ENCODE measurements around the gene EPN2. TPM values are rescaled to one million over a fixed set of nuclear protein-coding genes. Genes with fewer than 3 reads are reported as not detected.

Gene EPN2
- total RNA-seq, 1 experiment from 2014 or later = 73.1 TPM

DNA sequence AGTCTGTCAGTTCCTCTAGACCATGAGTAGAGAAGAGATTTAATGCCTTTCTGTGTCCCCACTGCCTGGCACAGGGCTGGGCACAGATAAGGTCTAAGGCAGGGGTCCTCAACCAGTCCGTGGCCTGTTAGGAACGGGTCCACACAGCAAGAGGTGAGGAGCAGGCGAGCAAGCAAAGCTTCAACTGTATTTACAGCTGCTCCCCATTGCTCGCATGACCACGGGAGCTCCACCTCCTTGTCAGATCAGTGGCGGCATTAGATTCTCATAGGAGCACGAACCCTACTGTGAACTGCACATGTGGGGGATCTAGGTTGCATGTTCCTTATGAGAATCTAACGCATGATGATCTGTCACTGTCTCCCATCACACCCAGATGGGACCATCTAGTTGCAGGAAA is 123.6 kb downstream of the EPN2 start:
- TF ChIP-seq CEBPB (IDR thresholded peaks at IDR 0.05; ENCODE audit: low read depth) (no peak), TCF7L2 (IDR thresholded peaks at IDR 0.05; ENCODE audit: borderline replicate concordance, extremely low read depth, insufficient read depth, insufficient read length) (no peak), SRF (IDR thresholded peaks at IDR 0.05; ENCODE audit: low read depth) (no peak), ZNF274 (IDR thresholded peaks at IDR 0.05; ENCODE audit: low read depth, low read length) (no peak), SP1 (IDR thresholded peaks at IDR 0.05; ENCODE audit: low read depth) (no peak), JUND (IDR thresholded peaks at IDR 0.05) (no peak), RAD21 (IDR thresholded peaks at IDR 0.05; ENCODE audit: low read depth) (no peak), POLR2AphosphoS5 (IDR thresholded peaks at IDR 0.05; ENCODE audit: low read depth, low read length) (no peak), SIN3A (IDR thresholded peaks at IDR 0.05; ENCODE audit: low read depth) (no peak), EZH2 (IDR thresholded peaks at IDR 0.05) (no peak), ZFX (IDR thresholded peaks at IDR 0.05) (no peak), CBX3 (IDR thresholded peaks at IDR 0.05; ENCODE audit: low read depth) (no peak)
- TF ChIP-seq, protein P1, sequence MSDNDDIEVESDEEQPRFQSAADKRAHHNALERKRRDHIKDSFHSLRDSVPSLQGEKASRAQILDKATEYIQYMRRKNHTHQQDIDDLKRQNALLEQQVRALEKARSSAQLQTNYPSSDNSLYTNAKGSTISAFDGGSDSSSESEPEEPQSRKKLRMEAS (IDR thresholded peaks at IDR 0.05) = no peak
- TF ChIP-seq, protein P2, sequence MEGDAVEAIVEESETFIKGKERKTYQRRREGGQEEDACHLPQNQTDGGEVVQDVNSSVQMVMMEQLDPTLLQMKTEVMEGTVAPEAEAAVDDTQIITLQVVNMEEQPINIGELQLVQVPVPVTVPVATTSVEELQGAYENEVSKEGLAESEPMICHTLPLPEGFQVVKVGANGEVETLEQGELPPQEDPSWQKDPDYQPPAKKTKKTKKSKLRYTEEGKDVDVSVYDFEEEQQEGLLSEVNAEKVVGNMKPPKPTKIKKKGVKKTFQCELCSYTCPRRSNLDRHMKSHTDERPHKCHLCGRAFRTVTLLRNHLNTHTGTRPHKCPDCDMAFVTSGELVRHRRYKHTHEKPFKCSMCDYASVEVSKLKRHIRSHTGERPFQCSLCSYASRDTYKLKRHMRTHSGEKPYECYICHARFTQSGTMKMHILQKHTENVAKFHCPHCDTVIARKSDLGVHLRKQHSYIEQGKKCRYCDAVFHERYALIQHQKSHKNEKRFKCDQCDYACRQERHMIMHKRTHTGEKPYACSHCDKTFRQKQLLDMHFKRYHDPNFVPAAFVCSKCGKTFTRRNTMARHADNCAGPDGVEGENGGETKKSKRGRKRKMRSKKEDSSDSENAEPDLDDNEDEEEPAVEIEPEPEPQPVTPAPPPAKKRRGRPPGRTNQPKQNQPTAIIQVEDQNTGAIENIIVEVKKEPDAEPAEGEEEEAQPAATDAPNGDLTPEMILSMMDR (IDR thresholded peaks at IDR 0.05 in 2 of 3, conservative IDR thresholded peaks at IDR 0.05 in 1 of 3; ENCODE audit: borderline replicate concordance in 1 of 3, insufficient read depth in 1 of 3, low read depth in 2 of 3, low read length in 2 of 3) = no peak
- TF ChIP-seq, protein P3, sequence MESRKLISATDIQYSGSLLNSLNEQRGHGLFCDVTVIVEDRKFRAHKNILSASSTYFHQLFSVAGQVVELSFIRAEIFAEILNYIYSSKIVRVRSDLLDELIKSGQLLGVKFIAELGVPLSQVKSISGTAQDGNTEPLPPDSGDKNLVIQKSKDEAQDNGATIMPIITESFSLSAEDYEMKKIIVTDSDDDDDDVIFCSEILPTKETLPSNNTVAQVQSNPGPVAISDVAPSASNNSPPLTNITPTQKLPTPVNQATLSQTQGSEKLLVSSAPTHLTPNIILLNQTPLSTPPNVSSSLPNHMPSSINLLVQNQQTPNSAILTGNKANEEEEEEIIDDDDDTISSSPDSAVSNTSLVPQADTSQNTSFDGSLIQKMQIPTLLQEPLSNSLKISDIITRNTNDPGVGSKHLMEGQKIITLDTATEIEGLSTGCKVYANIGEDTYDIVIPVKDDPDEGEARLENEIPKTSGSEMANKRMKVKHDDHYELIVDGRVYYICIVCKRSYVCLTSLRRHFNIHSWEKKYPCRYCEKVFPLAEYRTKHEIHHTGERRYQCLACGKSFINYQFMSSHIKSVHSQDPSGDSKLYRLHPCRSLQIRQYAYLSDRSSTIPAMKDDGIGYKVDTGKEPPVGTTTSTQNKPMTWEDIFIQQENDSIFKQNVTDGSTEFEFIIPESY (IDR thresholded peaks at IDR 0.05; ENCODE audit: extremely low read depth, insufficient replicate concordance, low read length) = no peak
- BruUV-seq (replicated peaks) = no TSS peak
- no peaks in the 10 kb centered on the region for H4K20me1 ChIP-seq (ENCODE audit: insufficient read depth)
- intact Hi-C loops (cut with micrococcal nuclease) = loop anchor here (5.0 kb wide), 2 partner anchors 147 to 392 kb away; no protein-coding TSS in a partner anchor
- DNase-seq (ENCODE audit: low read depth, low spot score) (no peak), ATAC-seq (no peak)
- H3K4me2 ChIP-seq (ENCODE audit: low read length) = peak overlapping the region; percentile 86; the same call in 1 of the 2 replicates
- no peak overlapping the region for H3K9ac ChIP-seq (ENCODE audit: low read length)
- peaks cover 9 to 28% of the 10 kb centered on the region in 2 experiments for H3K4me1 ChIP-seq (ENCODE audit: control insufficient read depth in 1 of 2, insufficient read depth in 2 of 2, low read length in 2 of 2)
- no peaks in the 10 kb centered on the region for H3K9me3 ChIP-seq (ENCODE audit: control insufficient read depth in 1 of 2, insufficient read depth in 1 of 2, low read depth in 1 of 2, low read length in 2 of 2)
- H3K36me3 ChIP-seq (ENCODE audit: control insufficient read depth in 1 of 2, insufficient read depth in 2 of 2, low read length in 2 of 2) = peaks cover 7 to 10% of the 10 kb centered on the region in 2 experiments; a peak in 2 of 4 replicates
- 0 out of 2 replicates have a peak, but pooled peaks cover 12% of the 10 kb centered on the region for H3K79me2 ChIP-seq (ENCODE audit: insufficient read depth, low read length)
- H3K27ac ChIP-seq (ENCODE audit: low read depth, low read length) = no peak overlapping the region
- POLR2A ChIA-PET = no interaction called here
- no peaks in the 10 kb centered on the region for H3K9me2 ChIP-seq (ENCODE audit: insufficient read depth)
- no peak overlapping the region for H2AFZ ChIP-seq (ENCODE audit: low read depth, low read length, poor library complexity, severe bottlenecking)
- RAD21 ChIA-PET (ENCODE audit: low non-redundant PET in 1 of 2, low total read pairs in 2 of 2, uncharacterized antibody in 2 of 2, unreplicated experiment in 2 of 2) = no interaction called here
- H3K4me3 ChIP-seq (replicated peaks in 1 of 2; ENCODE audit: low read depth in 1 of 2, low read length in 2 of 2) = no peak overlapping the region
- CTCF ChIA-PET = interaction anchor here (2.9 kb wide), 1 partner anchor 17 kb away, joined by 41 read pairs; the partner anchor contains the start of gene MAPK7
- H3K27me3 ChIP-seq (ENCODE audit: insufficient read depth, low read length) = no peaks in the 10 kb centered on the region
